ES-I3 (cell line): ENCODE measurements around the gene PLK4.
A peak's percentile ranks its signal among the peaks of the same experiment; 100 is the strongest.

Experiments
- H3K36me3 ChIP-seq: 2 replicates; pipeline ENCODE4 v1.6.1; 2013; ENCODE audit warnings: mild to moderate bottlenecking, low read length, control low read depth, moderate library complexity; ENCODE audit not compliant: insufficient read depth
- H3K4me1 ChIP-seq: 2 replicates; pipeline ENCODE4 v1.6.1; 2013; ENCODE audit warnings: mild to moderate bottlenecking, control low read depth, low read length; ENCODE audit not compliant: insufficient read depth
- H3K9ac ChIP-seq: 2 replicates; pipeline ENCODE4 v1.6.1; 2013; ENCODE audit warnings: low read depth, mild to moderate bottlenecking, low read length, moderate library complexity
- H3K9me3 ChIP-seq: 2 replicates; pipeline ENCODE4 v1.6.1; 2013; ENCODE audit warnings: mild to moderate bottlenecking, low read length, moderate library complexity; ENCODE audit not compliant: control insufficient read depth, insufficient read depth

Gene PLK4

GRCh38 chr4:127880763-127881562 lies at the start of gene PLK4:
Gene PLK4 (plus strand): TSS chr4:127880893. CDS start chr4:127881135, 242 bp downstream.
- Histone ChIP-seq H3K9me3 (no peaks in the 10 kb centered on the region), H3K4me1 (0 out of 2 replicates have a peak, but pooled peaks cover 4% of the 10 kb centered on the region), H3K36me3 (peaks cover 2% of the 10 kb centered on the region; the same call in 1 of the 2 replicates), H3K9ac (peak within 1 kb of the TSS; percentile 98)

DNA sequence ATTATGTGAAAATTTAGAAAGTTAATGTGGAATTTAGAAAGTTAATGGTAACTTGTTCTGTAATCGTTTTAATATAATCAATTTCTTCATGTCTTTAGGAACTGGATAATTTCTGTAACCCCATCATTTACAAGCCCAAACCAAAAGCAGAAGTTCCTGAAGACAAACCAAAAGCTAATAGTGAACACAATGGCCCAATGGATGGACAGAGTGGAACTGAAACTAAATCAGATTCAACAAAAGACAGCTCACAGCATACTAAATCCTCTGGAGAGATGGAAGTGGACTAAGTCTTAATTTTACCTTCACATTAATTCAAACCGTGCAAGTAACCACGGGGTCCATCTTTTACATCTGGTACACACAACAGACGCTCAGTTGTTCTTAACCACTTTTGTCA lies 48.1 kb upstream of the PLK4 start:
- no peaks in the 10 kb centered on the region for H3K36me3 ChIP-seq
- no peak overlapping the region for H3K9ac ChIP-seq
- no peaks in the 10 kb centered on the region for H3K9me3 ChIP-seq
- H3K4me1 ChIP-seq: no peaks in the 10 kb centered on the region

- Histone ChIP-seq H3K36me3 (no peaks in the 10 kb centered on the region), H3K9ac (no peak overlapping the region), H3K4me1 (peaks cover 10% of the 10 kb centered on the region; the same call in 1 of the 2 replicates), H3K9me3 (0 out of 2 replicates have a peak, but pooled peaks cover 3% of the 10 kb centered on the region)
These were observed 36.7 kb upstream of the PLK4 start for GRCh38 chr4:127843704-127844600.

DNA sequence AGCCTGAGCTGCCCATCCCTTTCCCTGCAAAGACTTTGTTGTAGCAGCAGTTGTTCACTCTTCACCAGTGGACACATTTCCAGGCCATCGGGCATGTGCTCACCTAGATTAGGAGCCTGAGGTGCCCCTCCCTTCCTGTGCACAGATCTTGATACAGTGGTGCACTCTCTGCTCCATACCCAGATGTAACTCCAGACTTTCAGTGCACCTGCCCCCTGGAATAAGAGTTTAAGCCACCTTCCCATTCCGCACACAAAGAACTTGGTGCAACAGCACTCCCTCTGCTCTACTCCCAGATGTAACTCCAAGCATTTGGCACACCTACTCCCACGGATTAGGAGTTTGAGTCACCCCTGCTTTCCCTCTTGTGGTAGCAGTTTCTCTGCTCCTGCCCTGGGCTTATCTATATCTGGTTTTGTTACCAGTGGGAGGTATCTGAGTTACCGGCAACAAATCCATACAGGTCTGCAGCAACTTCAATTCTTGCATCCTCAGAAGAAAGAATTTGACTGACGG lies 36.0 kb upstream of the PLK4 start:
- H3K9ac ChIP-seq: no peak overlapping the region
- H3K36me3 ChIP-seq: no peaks in the 10 kb centered on the region
- peaks cover 10% of the 10 kb centered on the region; the same call in 1 of the 2 replicates for H3K4me1 ChIP-seq
- 0 out of 2 replicates have a peak, but pooled peaks cover 6% of the 10 kb centered on the region for H3K9me3 ChIP-seq

- Histone ChIP-seq H3K36me3 (no peaks in the 10 kb centered on the region), H3K9ac (no peak overlapping the region), H3K4me1 (peaks cover 10% of the 10 kb centered on the region; the same call in 1 of the 2 replicates), H3K9me3 (0 out of 2 replicates have a peak, but pooled peaks cover 11% of the 10 kb centered on the region)
These were observed 34.6 kb upstream of the PLK4 start for GRCh38 chr4:127846061-127846460.

DNA sequence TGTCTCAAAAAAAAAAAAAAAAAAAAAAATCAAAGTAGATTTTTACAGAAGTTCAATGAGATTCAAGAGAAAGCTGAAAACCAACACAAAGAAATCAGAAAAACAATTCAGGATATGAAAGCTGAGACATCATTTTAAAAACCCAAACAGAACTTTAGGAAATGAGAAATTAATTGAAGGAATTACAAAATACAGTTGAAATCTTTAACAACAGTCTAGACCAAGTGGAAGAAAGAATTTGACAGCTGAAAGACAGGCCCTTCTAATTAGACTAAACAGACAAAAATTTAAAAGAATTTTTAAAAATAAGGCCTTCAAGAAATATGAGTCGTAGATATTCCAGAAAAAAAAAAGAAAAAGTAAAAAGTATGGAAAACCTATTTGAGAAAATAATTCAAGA lies 33.9 kb upstream of the PLK4 start:
- peaks cover 10% of the 10 kb centered on the region; the same call in 1 of the 2 replicates for H3K4me1 ChIP-seq
- 0 out of 2 replicates have a peak, but pooled peaks cover 11% of the 10 kb centered on the region for H3K9me3 ChIP-seq
- H3K36me3 ChIP-seq: no peaks in the 10 kb centered on the region
- H3K9ac ChIP-seq: no peak overlapping the region

GRCh38 chr4:127849505-127850234 lies 31.0 kb upstream of the PLK4 start:
- 0 out of 2 replicates have a peak, but pooled peaks cover 11% of the 10 kb centered on the region for H3K9me3 ChIP-seq
- no peaks in the 10 kb centered on the region for H3K36me3 ChIP-seq
- peaks cover 7% of the 10 kb centered on the region; the same call in 1 of the 2 replicates for H3K4me1 ChIP-seq
- H3K9ac ChIP-seq: no peak overlapping the region

- Histone ChIP-seq H3K9ac (no peak overlapping the region), H3K36me3 (no peaks in the 10 kb centered on the region), H3K9me3 (0 out of 2 replicates have a peak, but pooled peaks cover 8% of the 10 kb centered on the region), H3K4me1 (no peaks in the 10 kb centered on the region; the same call in 1 of the 2 replicates)
These were observed 28.0 kb upstream of the PLK4 start for GRCh38 chr4:127852661-127853060.

- no peaks in the 10 kb centered on the region; the same call in 1 of the 2 replicates for H3K4me1 ChIP-seq
- H3K36me3 ChIP-seq: no peaks in the 10 kb centered on the region
- H3K9me3 ChIP-seq: peaks cover 7% of the 10 kb centered on the region; the same call in 1 of the 2 replicates
- H3K9ac ChIP-seq: no peak overlapping the region
These were observed 24.4 kb upstream of the PLK4 start for GRCh38 chr4:127856196-127856812.

DNA sequence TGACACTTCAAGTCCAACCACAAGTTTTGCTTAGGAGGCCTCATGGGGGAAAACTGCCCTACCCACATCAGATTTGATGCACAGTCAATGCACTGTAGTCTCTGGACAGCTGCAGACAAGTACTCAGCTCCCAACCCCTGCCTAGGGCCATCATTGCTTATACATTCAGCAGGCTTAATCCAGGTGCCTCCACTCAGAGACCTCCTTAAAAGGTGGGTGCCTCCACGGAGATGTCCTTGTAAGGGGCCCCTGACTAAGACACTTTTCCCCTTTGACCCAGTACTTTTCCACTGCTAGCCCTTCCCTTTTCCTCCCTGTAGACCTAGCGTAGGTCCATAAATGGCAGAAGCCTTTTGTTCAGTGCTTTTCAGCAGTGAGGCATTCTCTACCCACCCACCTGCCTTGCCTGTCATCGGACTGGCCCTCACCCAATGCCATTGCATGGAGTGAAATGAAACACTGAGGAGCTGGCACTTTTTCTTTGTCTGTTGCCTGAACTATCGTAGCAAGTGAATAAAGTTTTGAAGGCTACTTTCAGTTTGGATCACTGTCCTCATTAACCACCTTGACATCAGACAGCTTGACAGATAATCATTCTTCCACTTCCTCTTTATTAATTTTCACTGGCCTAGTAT lies 23.8 kb upstream of the PLK4 start:
- Histone ChIP-seq H3K4me1 (no peaks in the 10 kb centered on the region; the same call in 1 of the 2 replicates), H3K9me3 (peaks cover 7% of the 10 kb centered on the region; the same call in 1 of the 2 replicates), H3K9ac (no peak overlapping the region), H3K36me3 (no peaks in the 10 kb centered on the region)

DNA sequence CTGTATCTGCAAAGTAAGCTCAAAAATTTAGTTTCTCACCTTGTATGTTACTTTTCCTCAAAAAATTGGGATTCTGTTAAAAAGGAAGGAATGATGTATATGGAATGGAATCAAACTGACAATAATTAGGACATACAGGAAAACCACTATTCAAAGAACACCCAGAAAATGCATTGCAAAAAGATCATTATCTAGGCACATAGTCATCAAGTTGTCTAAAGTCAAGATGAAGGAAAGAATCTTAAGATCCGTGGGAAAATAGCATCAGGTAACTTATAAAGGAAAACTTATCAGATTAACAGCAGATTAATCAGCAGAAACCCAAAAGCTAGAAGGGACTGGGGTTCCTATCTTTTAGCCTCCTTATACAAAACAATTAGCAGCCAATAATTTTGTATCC lies 23.1 kb upstream of the PLK4 start:
- Histone ChIP-seq H3K36me3 (no peaks in the 10 kb centered on the region), H3K9ac (no peak overlapping the region), H3K4me1 (no peaks in the 10 kb centered on the region; the same call in 1 of the 2 replicates), H3K9me3 (peaks cover 7% of the 10 kb centered on the region; the same call in 1 of the 2 replicates)

GRCh38 chr4:127868196-127868595 lies 12.5 kb upstream of the PLK4 start:
- H3K4me1 ChIP-seq: peaks cover 9% of the 10 kb centered on the region; the same call in 1 of the 2 replicates
- H3K9me3 ChIP-seq: no peaks in the 10 kb centered on the region
- no peak overlapping the region for H3K9ac ChIP-seq
- H3K36me3 ChIP-seq: no peaks in the 10 kb centered on the region

DNA sequence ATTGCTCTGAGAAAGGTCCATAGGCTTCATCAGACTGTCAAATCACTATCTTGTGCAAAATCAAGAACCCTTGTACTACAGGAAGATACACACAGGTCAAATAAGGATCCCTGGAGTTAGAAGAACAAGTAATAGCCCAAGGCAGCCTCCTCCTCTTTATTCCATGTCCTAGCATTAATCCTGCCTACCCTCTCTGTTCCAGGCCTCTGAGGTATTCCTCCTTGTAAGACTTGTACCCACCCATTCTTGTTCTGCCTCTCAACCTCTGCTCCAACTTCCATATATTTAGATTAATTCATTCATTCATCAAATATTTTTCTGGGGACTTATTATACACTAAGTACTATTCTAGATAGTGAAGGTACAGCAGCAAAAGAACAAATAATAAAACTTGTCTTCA lies 10.4 kb upstream of the PLK4 start:
- Histone ChIP-seq H3K36me3 (no peaks in the 10 kb centered on the region), H3K4me1 (peaks cover 9% of the 10 kb centered on the region; the same call in 1 of the 2 replicates), H3K9ac (no peak overlapping the region), H3K9me3 (no peaks in the 10 kb centered on the region)
